HepG2 (cell line): ENCODE data around the gene NDE1. TPM values are rescaled to one million over a fixed set of nuclear protein-coding genes. Genes with fewer than 3 reads are reported as not detected.

Experiments used
- ATAD3A ChIP-seq: sonication (generic); formaldehyde crosslinking; IDR thresholded peaks from 2 replicates; pipeline ENCODE4 v1.4.0; 2020; ENCODE audit warnings: missing genetic modification reagents
- CBX2 ChIP-seq, 2 experiments: fragments of 200-600 bp in 1 of 2; sonication (generic); formaldehyde crosslinking in 1 of 2; IDR thresholded peaks; 2 replicates each; pipeline versions ENCODE4 v1.7.0 to v1.8.1; 2018 to 2022; ENCODE audit warnings: low read depth in 2 of 2, low read length in 1 of 2, mild to moderate bottlenecking in 1 of 2, missing genetic modification reagents in 1 of 2
- CBX5 ChIP-seq: sonication (generic); formaldehyde crosslinking; IDR thresholded peaks from 2 replicates; pipeline ENCODE4 v1.4.0; 2020; ENCODE audit warnings: missing genetic modification reagents, borderline replicate concordance
- MEF2D ChIP-seq: sonication (generic); formaldehyde crosslinking; IDR thresholded peaks from 2 replicates; pipeline ENCODE4 v1.5.1; 2020; ENCODE audit warnings: mild to moderate bottlenecking, missing genetic modification reagents
- MEIS2 ChIP-seq: sonication (generic); formaldehyde crosslinking; IDR thresholded peaks from 2 replicates; pipeline ENCODE4 v1.9.0; 2021; ENCODE audit warnings: mild to moderate bottlenecking, missing genetic modification reagents
- NPAS2 ChIP-seq: sonication (generic); formaldehyde crosslinking; IDR thresholded peaks from 2 replicates; pipeline ENCODE4 v1.8.0; 2022; ENCODE audit warnings: mild to moderate bottlenecking, missing genetic modification reagents, borderline replicate concordance
- PLSCR1 ChIP-seq: sonication (generic); formaldehyde crosslinking; IDR thresholded peaks from 2 replicates; pipeline ENCODE4 v1.5.0; 2020; ENCODE audit warnings: missing genetic modification reagents, mild to moderate bottlenecking, borderline replicate concordance
- POGK ChIP-seq: sonication (generic); formaldehyde crosslinking; conservative IDR thresholded peaks from 2 replicates; pipeline ENCODE4 v1.8.0; 2022; ENCODE audit warnings: mild to moderate bottlenecking, moderate library complexity, missing genetic modification reagents
- PRDM10 ChIP-seq: sonication (generic); formaldehyde crosslinking; IDR thresholded peaks from 2 replicates; pipeline ENCODE4 v1.4.0; 2020; ENCODE audit warnings: low read depth, missing genetic modification reagents
- ZBTB21 ChIP-seq: sonication (generic); formaldehyde crosslinking; IDR thresholded peaks from 2 replicates; pipeline ENCODE4 v1.4.0; 2020; ENCODE audit warnings: missing genetic modification reagents
- ZBTB4 ChIP-seq: sonication (generic); formaldehyde crosslinking; IDR thresholded peaks from 2 replicates; pipeline ENCODE4 v1.4.0; 2020; ENCODE audit warnings: missing genetic modification reagents, mild to moderate bottlenecking, borderline replicate concordance
- ZFP36L1 ChIP-seq: sonication (generic); formaldehyde crosslinking; IDR thresholded peaks from 2 replicates; pipeline ENCODE4 v1.8.0; 2022; ENCODE audit warnings: mild to moderate bottlenecking, missing genetic modification reagents, moderate library complexity
- ZNF558 ChIP-seq: sonication (generic); formaldehyde crosslinking; IDR thresholded peaks from 2 replicates; pipeline ENCODE4 v1.9.0; 2022; ENCODE audit warnings: mild to moderate bottlenecking, missing genetic modification reagents, borderline replicate concordance
- ZNF564 ChIP-seq: sonication (generic); formaldehyde crosslinking; IDR thresholded peaks from 2 replicates; pipeline ENCODE4 v1.8.1; 2023; ENCODE audit warnings: mild to moderate bottlenecking, missing genetic modification reagents
- ZNF747 ChIP-seq: sonication (generic); formaldehyde crosslinking; IDR thresholded peaks from 2 replicates; pipeline ENCODE4 v1.8.1; 2023; ENCODE audit warnings: missing genetic modification reagents, mild to moderate bottlenecking, borderline replicate concordance
- polyA plus RNA-seq, 8 experiments: library from polyadenylated mRNA; depleted of rRNA in 3 of 8; stranded (reverse) in 7 of 8; unstranded in 1 of 8; fragments of >200 nt; fragmentation: Illumina TruSeq in 4 of 8; extraction: Trizol in 4 of 8; gene quantifications; 2 replicates each; pipeline versions ENCODE4 v1.2.1 to v1.2.3, GENCODE V29; 2011 to 2016; ENCODE audit warnings: low read depth in 4 of 8, missing spikeins in 1 of 8, mixed read lengths in 1 of 8; ENCODE audit not compliant: insufficient read depth in 1 of 8
- total RNA-seq, 5 experiments: library from RNA; depleted of rRNA; stranded (reverse); fragments of >200 nt; fragmentation: Illumina TruSeq; extraction: Trizol; gene quantifications; 2 replicates each; pipeline ENCODE4 v1.2.3, GENCODE V29; 2016; ENCODE audit warnings: low read depth in 1 of 5
- TF ChIP-seq, protein P1 (sequence below): IDR thresholded peaks from 2 replicates; pipeline ENCODE4 v1.6.1; 2016

Gene NDE1
- total and polyA plus RNA-seq, 2 of the 13 experiments (the other 11 are each of a cell fraction or from before 2014, with no cell fraction given): 40.9 to 72.5 TPM

- 0 out of 2 replicates have a peak, but pooled peaks have one; percentile 44 for TF ChIP-seq PLSCR1
- TF ChIP-seq, protein P1, sequence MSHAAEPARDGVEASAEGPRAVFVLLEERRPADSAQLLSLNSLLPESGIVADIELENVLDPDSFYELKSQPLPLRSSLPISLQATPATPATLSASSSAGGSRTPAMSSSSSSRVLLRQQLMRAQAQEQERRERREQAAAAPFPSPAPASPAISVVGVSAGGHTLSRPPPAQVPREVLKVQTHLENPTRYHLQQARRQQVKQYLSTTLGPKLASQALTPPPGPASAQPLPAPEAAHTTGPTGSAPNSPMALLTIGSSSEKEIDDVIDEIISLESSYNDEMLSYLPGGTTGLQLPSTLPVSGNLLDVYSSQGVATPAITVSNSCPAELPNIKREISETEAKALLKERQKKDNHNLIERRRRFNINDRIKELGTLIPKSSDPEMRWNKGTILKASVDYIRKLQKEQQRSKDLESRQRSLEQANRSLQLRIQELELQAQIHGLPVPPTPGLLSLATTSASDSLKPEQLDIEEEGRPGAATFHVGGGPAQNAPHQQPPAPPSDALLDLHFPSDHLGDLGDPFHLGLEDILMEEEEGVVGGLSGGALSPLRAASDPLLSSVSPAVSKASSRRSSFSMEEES: 0 out of 2 replicates have a peak, but pooled peaks have one; percentile 1
- 0 out of 2 replicates have a peak, but pooled peaks have one; percentile 44 for TF ChIP-seq ATAD3A (CRISPR knock-in tag)
- 0 out of 2 replicates have a peak, but pooled peaks have one; percentile 55 for TF ChIP-seq POGK (CRISPR knock-in tag)
- TF ChIP-seq ZNF558 (CRISPR knock-in tag): peak; percentile 94; the same call in 1 of the 2 replicates
- no peak for TF ChIP-seq NPAS2
- no peak for TF ChIP-seq CBX2 (IDR thresholded peaks at IDR 0.05; ENCODE audit: low read depth, low read length)
- TF ChIP-seq CBX2 (CRISPR knock-in tag; IDR thresholded peaks at IDR 0.05; ENCODE audit: low read depth): no peak
- peak; percentile 52; the same call in 1 of the 2 replicates for TF ChIP-seq ZNF564 (CRISPR knock-in tag)
- no peak for TF ChIP-seq ZBTB21 (CRISPR knock-in tag)
- TF ChIP-seq MEF2D (CRISPR knock-in tag): no peak
- no peak for TF ChIP-seq CBX5 (CRISPR knock-in tag)
- TF ChIP-seq PRDM10 (CRISPR knock-in tag): no peak; the same call in 1 of the 2 replicates
- 0 out of 2 replicates have a peak, but pooled peaks have one; percentile 81 for TF ChIP-seq ZFP36L1 (CRISPR knock-in tag)
- peak; percentile 82 for TF ChIP-seq MEIS2
- peak; percentile 84; the same call in 1 of the 2 replicates for TF ChIP-seq ZNF747
- TF ChIP-seq ZBTB4 (CRISPR knock-in tag): no peak; the same call in 1 of the 2 replicates
These were observed at the start of gene NDE1 (continued) for GRCh38 chr16:15650019-15650697.
